HG02623 (cell line): ENCODE data around the gene MLXIPL.
"Not testable (repeated sequence)": the region's sequence is repeated elsewhere in the genome, so short reads cannot be mapped to it uniquely, and the experiment has no call there.

Source experiments
- ATAC-seq: cut with Tn5 transposase; IDR thresholded peaks from one replicate; pipeline ENCODE4 v1.9.1; 2021; ENCODE audit warnings: moderate library complexity; ENCODE audit not compliant: unreplicated experiment

Gene MLXIPL

GRCh38 chr7:73623798-73624668, at the start of gene MLXIPL:
Gene MLXIPL (minus strand): TSS chr7:73624522. CDS start chr7:73624492, 30 bp downstream.
- ATAC-seq, result no peak

GRCh38 chr7:73671857-73672445, 47.6 kb upstream of the MLXIPL start:
- ATAC-seq, result no peak

- ATAC-seq, result no peak
Observed at GRCh38 chr7:73671322-73671661, 47.0 kb upstream of the MLXIPL start.

GRCh38 chr7:73669858-73670385, 45.6 kb upstream of the MLXIPL start:
- no peak for ATAC-seq

GRCh38 chr7:73669288-73669701, 45.0 kb upstream of the MLXIPL start:
- no peak for ATAC-seq

- no peak for ATAC-seq
Observed at GRCh38 chr7:73668886-73669230, 44.5 kb upstream of the MLXIPL start.

GRCh38 chr7:73668103-73668885, 44.0 kb upstream of the MLXIPL start:
- ATAC-seq, result peak; percentile 10

GRCh38 chr7:73667344-73668102, 43.2 kb upstream of the MLXIPL start, which contains the start of gene VPS37D:
Gene VPS37D (plus strand): TSS chr7:73667831. CDS start chr7:73667959, 128 bp downstream.
- peak; percentile 86 for ATAC-seq

GRCh38 chr7:73663033-73663432, 38.7 kb upstream of the MLXIPL start:
- no peak for ATAC-seq

- ATAC-seq, result not testable (repeated sequence)
Observed at GRCh38 chr7:73660594-73660993, 36.3 kb upstream of the MLXIPL start.

GRCh38 chr7:73659983-73660382, 35.7 kb upstream of the MLXIPL start:
- ATAC-seq, result no peak

- not testable (repeated sequence) for ATAC-seq
Observed at GRCh38 chr7:73655309-73655708, 31.0 kb upstream of the MLXIPL start.

GRCh38 chr7:73652541-73652949, 28.2 kb upstream of the MLXIPL start:
- no peak for ATAC-seq

GRCh38 chr7:73650524-73650923, 26.2 kb upstream of the MLXIPL start:
- ATAC-seq, result no peak

- ATAC-seq, result no peak
Observed at GRCh38 chr7:73649576-73649975, 25.3 kb upstream of the MLXIPL start.

- no peak for ATAC-seq
Observed at GRCh38 chr7:73648593-73649332, 24.4 kb upstream of the MLXIPL start.

- ATAC-seq, result no peak
Observed at GRCh38 chr7:73647725-73648592, 23.6 kb upstream of the MLXIPL start.

- no peak for ATAC-seq
Observed at GRCh38 chr7:73646785-73647724, 22.7 kb upstream of the MLXIPL start.
